ENCODE data around the gene ZNF799. TPM values are rescaled to one million over a fixed set of nuclear protein-coding genes. Genes with fewer than 3 reads are reported as not detected.
A peak's percentile ranks its signal among the peaks of the same experiment; 100 is the strongest.

ZNF799 gene
- total RNA-seq, 4 donors from 2014 or later = 3.3 to 6.8 (median 4.4) TPM

DNA sequence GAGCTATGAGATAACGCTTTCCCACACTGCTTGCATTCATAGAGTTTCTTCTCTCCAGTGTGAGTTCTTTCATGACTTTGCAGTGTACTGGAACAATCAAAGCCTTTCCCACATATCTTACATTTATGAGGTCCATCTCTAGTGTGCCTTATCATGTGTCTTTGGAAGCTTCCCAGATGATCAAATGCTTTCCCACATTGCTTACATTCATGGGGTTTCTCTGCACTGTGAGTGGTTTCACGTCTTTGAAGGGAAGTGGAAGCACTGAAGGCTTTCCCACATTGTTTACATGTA is 20.7 kb downstream of the ZNF799 start:
- Histone ChIP-seq H3K4me1 (no peaks in the 10 kb centered on the region), H3K27ac (no peak overlapping the region), H3K27me3 (no peaks in the 10 kb centered on the region), H3K9me3 (peaks cover 0 to 62% (median 17%) of the 10 kb centered on the region in 4 donors), H3K36me3 (peaks cover 0 to 53% (median 5%) of the 10 kb centered on the region in 3 donors), H3K4me3 (no peak overlapping the region)
- TF ChIP-seq, protein P1, sequence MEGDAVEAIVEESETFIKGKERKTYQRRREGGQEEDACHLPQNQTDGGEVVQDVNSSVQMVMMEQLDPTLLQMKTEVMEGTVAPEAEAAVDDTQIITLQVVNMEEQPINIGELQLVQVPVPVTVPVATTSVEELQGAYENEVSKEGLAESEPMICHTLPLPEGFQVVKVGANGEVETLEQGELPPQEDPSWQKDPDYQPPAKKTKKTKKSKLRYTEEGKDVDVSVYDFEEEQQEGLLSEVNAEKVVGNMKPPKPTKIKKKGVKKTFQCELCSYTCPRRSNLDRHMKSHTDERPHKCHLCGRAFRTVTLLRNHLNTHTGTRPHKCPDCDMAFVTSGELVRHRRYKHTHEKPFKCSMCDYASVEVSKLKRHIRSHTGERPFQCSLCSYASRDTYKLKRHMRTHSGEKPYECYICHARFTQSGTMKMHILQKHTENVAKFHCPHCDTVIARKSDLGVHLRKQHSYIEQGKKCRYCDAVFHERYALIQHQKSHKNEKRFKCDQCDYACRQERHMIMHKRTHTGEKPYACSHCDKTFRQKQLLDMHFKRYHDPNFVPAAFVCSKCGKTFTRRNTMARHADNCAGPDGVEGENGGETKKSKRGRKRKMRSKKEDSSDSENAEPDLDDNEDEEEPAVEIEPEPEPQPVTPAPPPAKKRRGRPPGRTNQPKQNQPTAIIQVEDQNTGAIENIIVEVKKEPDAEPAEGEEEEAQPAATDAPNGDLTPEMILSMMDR (IDR thresholded peaks at IDR 0.05) = no peak
- TF ChIP-seq EP300 (IDR thresholded peaks at IDR 0.05) = no peak
- no peak for TF ChIP-seq POLR2A (IDR thresholded peaks at IDR 0.05)
- 65 to 89% methylated on average over 2 of the region's 2 CpGs for WGBS, 2 donors
- DNase-seq (ENCODE audit: low spot score in 2 of 2) = no peak

DNA sequence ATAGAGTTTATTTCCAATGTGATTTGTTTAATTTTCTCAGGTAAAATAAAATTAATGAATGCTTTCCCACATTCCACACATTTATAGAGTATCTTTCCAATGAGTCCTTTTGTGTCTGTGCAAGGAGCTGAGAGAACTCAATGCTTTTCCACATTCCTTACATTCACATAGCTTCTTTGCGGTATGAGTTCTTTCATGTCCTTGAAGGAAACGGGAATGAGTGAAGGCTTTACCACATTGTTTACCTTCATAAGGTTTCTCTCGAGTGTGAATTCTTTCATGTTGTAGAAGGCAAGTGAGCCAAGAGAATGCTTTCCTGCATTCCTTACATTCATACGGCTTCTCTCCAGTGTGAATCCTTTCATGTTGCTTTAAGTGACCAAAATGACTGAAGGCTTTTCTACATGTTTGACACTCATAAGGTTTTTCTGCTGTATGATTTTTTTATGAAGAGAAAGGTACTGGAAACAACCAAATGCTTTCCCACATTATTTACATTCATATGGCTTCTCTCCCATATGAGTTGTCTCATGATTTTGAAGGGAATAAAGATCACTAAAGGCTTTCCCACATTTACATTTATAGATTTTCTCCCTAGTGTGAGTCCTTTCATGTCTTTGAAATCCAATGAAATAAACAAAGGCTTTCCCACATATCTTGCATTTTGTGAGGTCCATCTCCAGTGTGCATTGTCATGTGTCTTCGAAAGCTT is 21.2 kb downstream of the ZNF799 start:
- H3K27me3 ChIP-seq = no peaks in the 10 kb centered on the region
- H3K4me3 ChIP-seq = no peak overlapping the region
- no peak overlapping the region for H3K27ac ChIP-seq
- H3K9me3 ChIP-seq = peaks cover 0 to 62% (median 17%) of the 10 kb centered on the region in 4 donors
- DNase-seq (ENCODE audit: low spot score in 2 of 2) = no peak
- H3K36me3 ChIP-seq = peaks cover 0 to 53% (median 5%) of the 10 kb centered on the region in 3 donors
- no peaks in the 10 kb centered on the region for H3K4me1 ChIP-seq
- WGBS, 2 donors = 85 to 94% methylated on average over 5 of the region's 5 CpGs
- no peak for TF ChIP-seq POLR2A (IDR thresholded peaks at IDR 0.05)
- TF ChIP-seq, protein P1 (IDR thresholded peaks at IDR 0.05) = no peak
- no peak for TF ChIP-seq EP300 (IDR thresholded peaks at IDR 0.05)

DNA sequence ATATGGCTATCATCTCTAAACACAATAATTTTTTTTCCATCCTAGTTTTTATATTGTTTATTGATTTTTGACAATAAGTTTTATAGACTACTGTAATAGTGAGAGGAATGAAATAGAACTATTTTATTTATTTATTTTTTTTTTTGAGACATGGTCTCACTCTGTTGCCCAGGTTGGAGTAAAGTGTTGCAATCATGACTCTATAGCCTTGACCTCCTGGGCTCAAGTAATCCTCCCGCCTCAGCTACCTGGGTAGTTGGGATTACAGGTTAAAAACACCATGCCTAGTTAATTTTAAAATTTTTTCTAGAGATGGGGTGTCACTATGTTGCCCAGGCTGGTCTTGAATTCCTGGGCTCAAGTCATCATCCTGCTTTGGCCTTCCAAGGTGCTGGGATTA is 27.0 kb downstream of the ZNF799 start:
- no peak for DNase-seq (ENCODE audit: low spot score in 2 of 2)
- H3K27me3 ChIP-seq = no peaks in the 10 kb centered on the region
- peaks cover 0 to 2% (median 0%) of the 10 kb centered on the region in 3 donors for H3K36me3 ChIP-seq
- 84 to 89% methylated on average over 1 of the region's 1 CpG for WGBS, 2 donors
- no peaks in the 10 kb centered on the region for H3K4me1 ChIP-seq
- H3K4me3 ChIP-seq = no peak overlapping the region
- TF ChIP-seq POLR2A (IDR thresholded peaks at IDR 0.05) = no peak
- TF ChIP-seq, protein P1 (IDR thresholded peaks at IDR 0.05) = no peak
- no peak for TF ChIP-seq EP300 (IDR thresholded peaks at IDR 0.05)
- peaks cover 0 to 18% (median 6%) of the 10 kb centered on the region in 4 donors for H3K9me3 ChIP-seq
- no peak overlapping the region for H3K27ac ChIP-seq

DNA sequence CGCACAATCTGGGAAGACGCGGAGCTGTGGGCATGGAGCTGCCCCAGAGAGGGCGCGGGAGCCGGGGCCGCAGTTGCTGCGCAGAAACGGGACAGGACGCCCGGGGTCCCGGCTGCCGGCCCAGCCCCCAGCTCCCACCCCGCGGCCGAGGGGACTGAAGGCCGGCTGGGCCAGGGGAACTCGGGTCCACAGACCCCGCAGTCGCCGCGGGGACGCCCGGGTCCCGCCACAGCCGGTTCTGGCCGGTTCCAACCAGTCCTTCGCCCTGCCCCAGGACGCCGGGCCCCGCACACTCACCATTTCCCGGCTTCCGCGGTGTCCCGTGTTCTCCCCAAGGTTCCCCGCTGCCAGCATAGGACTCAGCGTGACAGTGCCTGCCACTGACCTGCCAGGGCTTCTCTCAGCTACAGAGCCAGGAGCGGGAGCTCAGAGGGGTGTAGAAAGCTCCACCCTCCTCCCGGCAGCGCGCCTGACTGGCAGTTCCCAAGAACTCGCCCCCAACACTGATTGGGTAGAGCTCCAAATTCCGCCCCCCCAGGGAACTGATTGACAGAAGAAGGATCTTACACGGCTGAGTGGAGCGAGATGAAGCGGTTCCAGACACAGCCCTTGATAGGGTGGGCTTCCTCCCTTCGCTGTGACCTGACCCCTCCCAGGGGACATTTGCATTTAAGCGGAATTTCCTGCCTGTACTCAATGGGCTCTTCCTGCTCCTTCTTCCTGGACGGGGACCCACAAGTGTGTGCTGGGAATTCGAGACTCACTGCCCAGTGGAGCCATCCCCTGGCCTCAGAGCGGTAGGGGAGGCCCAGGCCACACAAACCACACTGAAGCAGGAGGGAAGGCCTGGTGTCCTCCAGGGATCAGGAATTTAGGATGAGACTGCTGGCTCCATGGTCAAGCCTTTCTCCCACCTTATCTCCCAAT is 35.6 kb downstream of the ZNF799 start, which contains the start of gene ZNF442:
ZNF442 (minus strand) TSS at position 448 of the 927 bp plus-strand sequence. CDS start 2,052 bp downstream, outside the sequence.
- Histone ChIP-seq H3K27ac (peak within 1 kb of the TSS; percentile 59 to 96 (median 92)), H3K4me3 (peak within 1 kb of the TSS; percentile 46 to 98 (median 88)), H3K4me1 (peaks cover 0 to 23% (median 5%) of the 10 kb centered on the region in 4 donors), H3K27me3 (no peaks in the 10 kb centered on the region), H3K9me3 (no peaks in the 10 kb centered on the region), H3K36me3 (no peaks in the 10 kb centered on the region)
- DNase-seq (ENCODE audit: low spot score in 2 of 2) = peak; percentile 97 to 99
- TF ChIP-seq EP300 (IDR thresholded peaks at IDR 0.05) = peak; percentile 48 to 97
- peak; percentile 82 to 92 for TF ChIP-seq POLR2A (IDR thresholded peaks at IDR 0.05)
- TF ChIP-seq, protein P1 (IDR thresholded peaks at IDR 0.05) = peak; percentile 37 to 75 (median 70)
- WGBS, 2 donors = 0% methylated on average over 30 to 46 of the region's 51 CpGs
